ENCODE results near the gene ITGA2. TPM values are rescaled to one million over a fixed set of nuclear protein-coding genes. Genes with fewer than 3 reads are reported as not detected.

The ITGA2 gene
- total and polyA plus RNA-seq, 2 experiments from 2014 or later = 10.4 to 21.5 TPM

GRCh38 chr5:53017794-53018391, 28.7 kb downstream of the ITGA2 start:
- Histone ChIP-seq H3K9me3 (ENCODE audit: low read depth) (no peaks in the 10 kb centered on the region), H3K79me2 (ENCODE audit: insufficient read depth) (peaks cover 97% of the 10 kb centered on the region), H3F3A (ENCODE audit: insufficient read depth) (peaks cover 61% of the 10 kb centered on the region), H3K9me2 (ENCODE audit: insufficient read depth) (no peaks in the 10 kb centered on the region), H3K4me1 (ENCODE audit: insufficient read depth) (peaks cover 32% of the 10 kb centered on the region), H3K27ac (peak overlapping the region; percentile 54; the same call in 1 of the 2 replicates), H3K9ac (no peak overlapping the region), H3K27me3 (replicated peaks; ENCODE audit: insufficient read depth) (no peaks in the 10 kb centered on the region), H4K20me1 (ENCODE audit: insufficient read depth) (no peaks in the 10 kb centered on the region), H3K4me3 (no peak overlapping the region), H3K36me3 (ENCODE audit: low read depth) (no peaks in the 10 kb centered on the region), H2AFZ (no peak overlapping the region), H3K4me2 (ENCODE audit: unreplicated experiment) (no peak overlapping the region)
- no peak for DNase-seq
- WGBS, 2 experiments (ENCODE audit: low coverage in 1 of 2, low lambda C conversion rate in 2 of 2, missing lambda C conversion rate in 2 of 2) = 91% methylated on average over 10 of the region's 10 CpGs
- TF ChIP-seq EZH2phosphoT487 (IDR thresholded peaks at IDR 0.05; ENCODE audit: insufficient read depth, low read depth) (no peak), EZH2 (IDR thresholded peaks at IDR 0.05; ENCODE audit: insufficient read depth, poor library complexity, severe bottlenecking) (no peak)
- in situ Hi-C loops (cut with MboI) = no loop called here

DNA sequence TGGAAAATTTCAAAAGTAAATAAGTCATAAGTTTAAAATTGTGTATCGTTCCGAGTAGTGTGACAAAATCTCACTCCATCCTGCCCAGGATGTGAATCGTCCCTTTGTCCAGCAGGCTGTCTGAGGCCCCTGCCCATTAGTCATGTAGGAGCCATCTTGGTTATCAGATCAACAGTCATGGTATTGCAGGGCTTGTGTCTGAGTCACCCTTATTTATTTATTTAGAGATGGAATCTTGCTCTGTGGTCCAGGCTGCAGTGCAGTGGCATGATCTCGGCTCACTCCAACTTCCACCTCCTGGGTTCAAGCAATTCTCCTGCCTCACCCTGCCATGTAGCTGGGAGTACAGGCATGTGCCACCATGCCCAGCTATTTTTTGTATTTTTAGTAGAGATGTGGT, 30.2 kb downstream of the ITGA2 start:
- H3K27me3 ChIP-seq (replicated peaks; ENCODE audit: insufficient read depth) = no peaks in the 10 kb centered on the region
- H3K27ac ChIP-seq = peak overlapping the region; percentile 73
- 2 to 3% methylated on average over 4 of the region's 4 CpGs for WGBS, 2 experiments (ENCODE audit: low coverage in 1 of 2, low lambda C conversion rate in 2 of 2, missing lambda C conversion rate in 2 of 2)
- in situ Hi-C loops (cut with MboI) = no loop called here
- no peaks in the 10 kb centered on the region for H3K36me3 ChIP-seq (ENCODE audit: low read depth)
- no peaks in the 10 kb centered on the region for H3K9me3 ChIP-seq (ENCODE audit: low read depth)
- DNase-seq = peak; percentile 94
- no peak for TF ChIP-seq EZH2phosphoT487 (IDR thresholded peaks at IDR 0.05; ENCODE audit: insufficient read depth, low read depth)
- TF ChIP-seq EZH2 (IDR thresholded peaks at IDR 0.05; ENCODE audit: insufficient read depth, poor library complexity, severe bottlenecking) = no peak
- H3K4me2 ChIP-seq (ENCODE audit: unreplicated experiment) = peak overlapping the region; percentile 7
- no peaks in the 10 kb centered on the region for H4K20me1 ChIP-seq (ENCODE audit: insufficient read depth)
- H3K4me3 ChIP-seq = no peak overlapping the region
- peaks cover 83% of the 10 kb centered on the region for H3K79me2 ChIP-seq (ENCODE audit: insufficient read depth)
- no peaks in the 10 kb centered on the region; the same call in 1 of the 2 replicates for H3K9me2 ChIP-seq (ENCODE audit: insufficient read depth)
- H3K4me1 ChIP-seq (ENCODE audit: insufficient read depth) = peaks cover 45% of the 10 kb centered on the region
- H3K9ac ChIP-seq = no peak overlapping the region
- no peak overlapping the region for H2AFZ ChIP-seq
- H3F3A ChIP-seq (ENCODE audit: insufficient read depth) = peaks cover 58% of the 10 kb centered on the region

GRCh38 chr5:53022930-53023511, 33.9 kb downstream of the ITGA2 start:
- TF ChIP-seq EZH2 (IDR thresholded peaks at IDR 0.05; ENCODE audit: insufficient read depth, poor library complexity, severe bottlenecking) = no peak
- TF ChIP-seq EZH2phosphoT487 (IDR thresholded peaks at IDR 0.05; ENCODE audit: insufficient read depth, low read depth) = no peak
- H3K27me3 ChIP-seq (replicated peaks; ENCODE audit: insufficient read depth) = no peaks in the 10 kb centered on the region
- no peak for DNase-seq
- H3K36me3 ChIP-seq (ENCODE audit: low read depth) = no peaks in the 10 kb centered on the region
- H3K4me1 ChIP-seq (ENCODE audit: insufficient read depth) = peaks cover 62% of the 10 kb centered on the region
- H3F3A ChIP-seq (ENCODE audit: insufficient read depth) = peaks cover 62% of the 10 kb centered on the region
- H3K9me3 ChIP-seq (ENCODE audit: low read depth) = no peaks in the 10 kb centered on the region
- peak overlapping the region; percentile 81 for H3K4me2 ChIP-seq (ENCODE audit: unreplicated experiment)
- H3K79me2 ChIP-seq (ENCODE audit: insufficient read depth) = peaks cover 80% of the 10 kb centered on the region
- H3K4me3 ChIP-seq = peak overlapping the region; percentile 39; the same call in 1 of the 2 replicates
- H3K9me2 ChIP-seq (ENCODE audit: insufficient read depth) = no peaks in the 10 kb centered on the region; the same call in 1 of the 2 replicates
- in situ Hi-C loops (cut with MboI) = no loop called here
- H4K20me1 ChIP-seq (ENCODE audit: insufficient read depth) = no peaks in the 10 kb centered on the region
- peak overlapping the region; percentile 69 for H3K9ac ChIP-seq
- H2AFZ ChIP-seq = no peak overlapping the region
- H3K27ac ChIP-seq = peak overlapping the region; percentile 89
- WGBS, 2 experiments (ENCODE audit: low coverage in 1 of 2, low lambda C conversion rate in 2 of 2, missing lambda C conversion rate in 2 of 2) = 86 to 91% methylated on average over 6 of the region's 6 CpGs

DNA sequence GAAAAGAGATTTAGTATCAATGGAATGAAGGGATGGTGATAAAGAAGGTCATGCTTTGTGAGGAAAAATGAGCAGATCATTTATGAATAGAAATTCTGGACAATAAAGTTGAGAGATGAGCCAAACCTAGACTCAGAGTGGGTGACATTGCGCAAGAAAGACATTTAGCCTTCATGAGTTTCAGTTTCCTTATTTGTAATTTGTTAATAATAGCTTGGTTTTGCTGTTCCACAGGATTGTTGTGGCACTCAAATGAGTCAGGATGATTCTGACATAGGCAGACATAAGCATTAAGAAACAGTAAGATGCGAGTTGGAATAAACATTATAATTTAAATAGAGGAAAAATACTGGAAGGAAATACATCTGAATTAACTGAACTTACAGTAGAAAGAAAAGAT, 34.8 kb downstream of the ITGA2 start:
- in situ Hi-C loops (cut with MboI) = no loop called here

More for the DNA sequence above, 34.8 kb downstream of the ITGA2 start:
- WGBS, 2 experiments (ENCODE audit: low coverage in 1 of 2, low lambda C conversion rate in 2 of 2, missing lambda C conversion rate in 2 of 2) = 0 to 1% methylated on average over 2 of the region's 2 CpGs
- Histone ChIP-seq H3K9me2 (ENCODE audit: insufficient read depth) (no peaks in the 10 kb centered on the region; the same call in 1 of the 2 replicates), H3F3A (ENCODE audit: insufficient read depth) (peaks cover 68% of the 10 kb centered on the region), H3K79me2 (ENCODE audit: insufficient read depth) (peaks cover 70% of the 10 kb centered on the region), H3K27me3 (replicated peaks; ENCODE audit: insufficient read depth) (no peaks in the 10 kb centered on the region), H3K27ac (peak overlapping the region; percentile 89), H3K4me2 (ENCODE audit: unreplicated experiment) (peak overlapping the region; percentile 81), H3K4me3 (peak overlapping the region; percentile 39), H2AFZ (peak overlapping the region; percentile 28; the same call in 1 of the 2 replicates), H3K4me1 (ENCODE audit: insufficient read depth) (peaks cover 65% of the 10 kb centered on the region), H3K36me3 (ENCODE audit: low read depth) (no peaks in the 10 kb centered on the region), H3K9me3 (ENCODE audit: low read depth) (no peaks in the 10 kb centered on the region), H4K20me1 (ENCODE audit: insufficient read depth) (no peaks in the 10 kb centered on the region), H3K9ac (peak overlapping the region; percentile 69)
- TF ChIP-seq EZH2phosphoT487 (IDR thresholded peaks at IDR 0.05; ENCODE audit: insufficient read depth, low read depth) (no peak), EZH2 (IDR thresholded peaks at IDR 0.05; ENCODE audit: insufficient read depth, poor library complexity, severe bottlenecking) (no peak)
- peak; percentile 95 for DNase-seq

Measured in GM23248 (cell line).